Measurements from ENCODE around the gene TMEM52B.
"Not testable (repeated sequence)": the region's sequence is repeated elsewhere in the genome, so short reads cannot be mapped to it uniquely, and the experiment has no call there.

Gene TMEM52B

DNA sequence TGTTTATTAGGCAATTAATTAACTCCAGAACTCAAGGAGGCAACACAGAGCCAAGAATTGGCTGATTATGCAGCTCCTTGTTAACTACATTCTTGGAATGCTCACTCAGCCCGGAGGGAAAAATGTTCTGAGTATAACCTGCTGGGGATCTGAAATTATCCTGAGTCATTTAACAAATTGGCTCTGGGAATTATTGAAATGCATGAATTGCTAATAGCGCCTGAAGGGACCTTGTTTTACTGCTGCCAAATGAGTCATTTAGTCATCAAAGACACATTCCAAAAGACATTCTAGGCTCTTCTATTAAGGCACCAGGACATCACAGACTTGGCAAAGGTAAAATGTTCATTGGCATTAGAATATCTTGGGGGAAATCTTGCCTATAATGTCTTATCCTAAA, 13.0 kb downstream of the TMEM52B start:
- Histone ChIP-seq H3K36me3 (ENCODE audit: insufficient read depth, low read length) (no peaks in the 10 kb centered on the region), H3K4me2 (ENCODE audit: low read length) (peak overlapping the region; percentile 38), H3K9me3 (replicated peaks; ENCODE audit: low read length) (no peaks in the 10 kb centered on the region), H3K9ac (ENCODE audit: low read depth, low read length) (peak overlapping the region; percentile 9), H3K4me1 (ENCODE audit: control insufficient read depth, insufficient read depth, low read length) (peaks cover 15% of the 10 kb centered on the region), H3K27me3 (ENCODE audit: control insufficient read depth, insufficient read depth, low read length) (peaks cover 2% of the 10 kb centered on the region), H3K4me3 (ENCODE audit: low read length) (no peak overlapping the region)

DNA sequence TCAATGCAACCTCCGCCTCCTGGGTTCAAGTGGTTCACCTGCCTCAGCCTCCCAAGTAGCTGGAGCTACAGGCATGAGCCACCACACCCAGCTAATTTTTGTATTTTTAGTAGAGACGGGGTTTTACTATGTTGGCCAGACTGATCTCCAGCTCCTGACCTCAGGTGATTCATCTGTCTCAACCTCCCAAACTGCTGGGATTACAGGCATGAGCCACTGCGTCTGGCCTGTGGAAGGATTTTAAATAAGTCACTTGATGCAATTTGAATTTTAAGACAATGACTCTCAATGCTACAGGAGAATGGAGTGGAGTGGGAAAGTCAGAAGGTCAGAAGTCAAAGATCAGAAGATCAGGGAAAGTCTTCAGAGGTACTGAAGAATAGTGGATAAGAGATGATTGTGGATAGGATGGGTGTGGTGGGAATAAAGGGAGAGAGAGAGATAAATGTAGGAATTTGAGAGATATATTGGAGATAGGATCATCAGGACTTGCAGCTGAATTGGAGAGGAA, 15.4 kb downstream of the TMEM52B start:
- Histone ChIP-seq H3K4me3 (ENCODE audit: low read length) (no peak overlapping the region), H3K4me1 (ENCODE audit: control insufficient read depth, insufficient read depth, low read length) (peaks cover 15% of the 10 kb centered on the region), H3K27me3 (ENCODE audit: control insufficient read depth, insufficient read depth, low read length) (peaks cover 2% of the 10 kb centered on the region), H3K9me3 (replicated peaks; ENCODE audit: low read length) (no peaks in the 10 kb centered on the region), H3K36me3 (ENCODE audit: insufficient read depth, low read length) (no peaks in the 10 kb centered on the region), H3K9ac (ENCODE audit: low read depth, low read length) (no peak overlapping the region), H3K4me2 (ENCODE audit: low read length) (no peak overlapping the region)

DNA sequence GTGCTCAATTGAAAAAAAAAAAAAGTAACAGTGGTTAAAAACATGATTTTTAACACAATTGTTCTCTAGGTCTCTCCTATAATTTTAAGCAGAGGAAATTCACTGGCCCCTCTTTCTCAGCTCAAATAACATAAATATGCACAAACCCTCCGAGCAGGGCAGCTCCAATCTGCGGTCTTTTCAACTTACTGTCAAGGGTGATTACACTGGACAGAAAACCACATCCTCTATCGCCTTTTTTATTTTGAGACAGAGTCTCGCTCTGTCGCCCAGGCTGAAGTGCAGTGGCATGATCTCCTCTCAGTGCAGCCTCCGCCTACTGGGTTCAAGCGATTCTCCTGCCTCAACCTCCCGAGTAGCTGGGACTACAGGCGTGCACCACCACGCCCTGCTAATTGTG, 17.4 kb downstream of the TMEM52B start:
- H3K9ac ChIP-seq (ENCODE audit: low read depth, low read length): no peak overlapping the region
- H3K4me3 ChIP-seq (ENCODE audit: low read length): no peak overlapping the region
- peaks cover 2% of the 10 kb centered on the region for H3K27me3 ChIP-seq (ENCODE audit: control insufficient read depth, insufficient read depth, low read length)
- no peaks in the 10 kb centered on the region for H3K9me3 ChIP-seq (replicated peaks; ENCODE audit: low read length)
- peaks cover 12% of the 10 kb centered on the region for H3K4me1 ChIP-seq (ENCODE audit: control insufficient read depth, insufficient read depth, low read length)
- no peaks in the 10 kb centered on the region for H3K36me3 ChIP-seq (ENCODE audit: insufficient read depth, low read length)
- no peak overlapping the region for H3K4me2 ChIP-seq (ENCODE audit: low read length)

DNA sequence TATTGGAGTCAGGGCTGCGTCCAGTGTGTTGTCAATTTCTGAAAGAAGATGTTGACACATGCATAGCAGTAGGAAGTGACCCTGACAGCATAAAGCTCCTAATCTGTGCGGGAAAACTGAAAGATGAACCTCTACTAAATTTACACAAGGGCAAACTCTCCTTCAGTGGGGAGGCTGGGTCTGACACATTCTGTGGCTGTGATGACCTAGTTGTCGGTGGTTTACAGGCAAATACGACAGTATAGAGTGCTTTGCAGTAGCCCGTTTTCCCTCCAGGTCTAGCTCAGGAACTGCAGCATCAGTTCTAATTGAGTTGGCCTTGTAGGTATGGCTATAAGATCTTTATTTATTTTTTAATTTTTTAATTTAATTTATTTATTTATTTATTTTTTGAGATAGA, 19.0 kb downstream of the TMEM52B start:
- Histone ChIP-seq H3K36me3 (ENCODE audit: insufficient read depth, low read length) (no peaks in the 10 kb centered on the region), H3K4me1 (ENCODE audit: control insufficient read depth, insufficient read depth, low read length) (no peaks in the 10 kb centered on the region), H3K9me3 (replicated peaks; ENCODE audit: low read length) (no peaks in the 10 kb centered on the region), H3K27me3 (ENCODE audit: control insufficient read depth, insufficient read depth, low read length) (peaks cover 2% of the 10 kb centered on the region), H3K9ac (ENCODE audit: low read depth, low read length) (no peak overlapping the region), H3K4me2 (ENCODE audit: low read length) (no peak overlapping the region), H3K4me3 (ENCODE audit: low read length) (no peak overlapping the region)

GRCh38 chr12:10204495-10204894, 25.7 kb downstream of the TMEM52B start:
- not testable (repeated sequence) for H3K36me3 ChIP-seq (ENCODE audit: insufficient read depth, low read length); H3K9ac ChIP-seq (ENCODE audit: low read depth, low read length); H3K9me3 ChIP-seq (replicated peaks; ENCODE audit: low read length); H3K27me3 ChIP-seq (ENCODE audit: control insufficient read depth, insufficient read depth, low read length); H3K4me1 ChIP-seq (ENCODE audit: control insufficient read depth, insufficient read depth, low read length); H3K4me3 ChIP-seq (ENCODE audit: low read length); H3K4me2 ChIP-seq (ENCODE audit: low read length)

GRCh38 chr12:10205220-10205807, 26.5 kb downstream of the TMEM52B start:
- Histone ChIP-seq H3K36me3 (ENCODE audit: insufficient read depth, low read length) (no peaks in the 10 kb centered on the region), H3K4me3 (ENCODE audit: low read length) (peak overlapping the region; percentile 20), H3K4me1 (ENCODE audit: control insufficient read depth, insufficient read depth, low read length) (peaks cover 6% of the 10 kb centered on the region), H3K4me2 (ENCODE audit: low read length) (no peak overlapping the region), H3K9me3 (replicated peaks; ENCODE audit: low read length) (no peaks in the 10 kb centered on the region), H3K9ac (ENCODE audit: low read depth, low read length) (peak overlapping the region; percentile 34), H3K27me3 (ENCODE audit: control insufficient read depth, insufficient read depth, low read length) (no peaks in the 10 kb centered on the region)

- Histone ChIP-seq H3K9me3 (replicated peaks; ENCODE audit: low read length) (no peaks in the 10 kb centered on the region), H3K9ac (ENCODE audit: low read depth, low read length) (no peak overlapping the region), H3K4me1 (ENCODE audit: control insufficient read depth, insufficient read depth, low read length) (peaks cover 6% of the 10 kb centered on the region), H3K36me3 (ENCODE audit: insufficient read depth, low read length) (no peaks in the 10 kb centered on the region), H3K4me2 (ENCODE audit: low read length) (no peak overlapping the region), H3K4me3 (ENCODE audit: low read length) (no peak overlapping the region), H3K27me3 (ENCODE audit: control insufficient read depth, insufficient read depth, low read length) (no peaks in the 10 kb centered on the region)
Observed at GRCh38 chr12:10207136-10207535, 28.3 kb downstream of the TMEM52B start.

DNA sequence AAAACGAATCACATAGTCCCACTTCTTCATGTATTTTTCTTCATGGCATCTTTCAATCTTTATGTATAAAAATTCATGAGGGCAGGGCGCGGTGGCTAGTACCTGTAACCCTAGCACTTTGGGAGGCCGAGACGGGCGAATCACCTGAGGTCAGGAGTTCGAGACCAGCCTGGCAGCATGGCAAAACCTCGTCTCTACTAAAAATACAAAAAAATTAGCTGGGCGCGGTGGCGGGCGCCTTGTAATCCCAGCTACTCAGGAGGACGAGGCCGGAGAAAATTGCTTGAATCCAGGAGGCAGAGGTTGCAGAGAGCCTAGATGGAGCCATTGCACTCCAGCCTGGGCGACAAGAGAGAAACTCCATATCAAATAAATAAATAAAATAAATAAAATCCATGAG, 31.4 kb downstream of the TMEM52B start:
- Histone ChIP-seq H3K9ac (ENCODE audit: low read depth, low read length) (no peak overlapping the region), H3K36me3 (ENCODE audit: insufficient read depth, low read length) (no peaks in the 10 kb centered on the region), H3K4me3 (ENCODE audit: low read length) (no peak overlapping the region), H3K4me1 (ENCODE audit: control insufficient read depth, insufficient read depth, low read length) (peaks cover 14% of the 10 kb centered on the region), H3K4me2 (ENCODE audit: low read length) (no peak overlapping the region), H3K9me3 (replicated peaks; ENCODE audit: low read length) (no peaks in the 10 kb centered on the region), H3K27me3 (ENCODE audit: control insufficient read depth, insufficient read depth, low read length) (no peaks in the 10 kb centered on the region)

- Histone ChIP-seq H3K9ac (ENCODE audit: low read depth, low read length) (no peak overlapping the region), H3K4me1 (ENCODE audit: control insufficient read depth, insufficient read depth, low read length) (peaks cover 13% of the 10 kb centered on the region), H3K27me3 (ENCODE audit: control insufficient read depth, insufficient read depth, low read length) (no peaks in the 10 kb centered on the region), H3K4me3 (ENCODE audit: low read length) (no peak overlapping the region), H3K9me3 (replicated peaks; ENCODE audit: low read length) (no peaks in the 10 kb centered on the region), H3K4me2 (ENCODE audit: low read length) (peak overlapping the region; percentile 29), H3K36me3 (ENCODE audit: insufficient read depth, low read length) (no peaks in the 10 kb centered on the region)
Observed at GRCh38 chr12:10211101-10211939, 32.5 kb downstream of the TMEM52B start.

DNA sequence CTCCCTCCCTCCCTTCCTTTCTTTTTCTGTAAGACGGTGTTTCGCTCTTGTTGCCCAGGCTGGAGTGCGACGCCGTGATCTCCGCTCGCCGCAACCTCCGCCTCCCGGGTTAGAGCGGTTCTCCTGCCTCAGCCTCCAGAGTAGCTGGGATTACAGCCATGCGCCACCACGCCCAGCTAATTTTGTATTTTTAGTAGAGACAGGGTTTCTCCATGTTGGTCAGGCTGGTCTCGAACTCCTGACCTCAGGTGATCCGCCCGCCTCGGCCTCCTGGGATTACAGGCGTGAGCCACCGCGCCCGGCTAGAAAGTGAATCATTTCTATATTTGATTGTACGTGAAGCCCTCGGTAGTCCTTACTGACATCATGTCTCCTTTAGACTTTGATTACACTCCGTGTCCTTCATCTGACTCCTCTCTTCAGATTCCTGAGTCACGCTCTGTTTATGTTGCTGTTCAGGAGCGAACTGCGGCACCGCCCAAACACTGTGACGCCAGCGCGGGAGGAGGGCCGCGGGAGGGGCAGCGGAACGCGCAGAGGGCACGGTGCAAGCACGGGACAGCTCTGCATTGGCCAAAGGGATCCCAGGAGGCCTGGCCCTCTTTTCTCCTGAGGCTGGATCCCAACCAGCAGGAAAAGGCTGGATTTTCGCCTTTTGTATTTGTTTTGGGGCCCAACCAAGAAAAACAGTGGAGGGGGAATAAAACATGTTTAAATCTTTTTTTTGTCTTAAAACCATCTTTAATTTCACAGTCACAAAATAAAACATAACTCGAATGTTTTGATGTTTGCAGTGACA, 33.3 kb downstream of the TMEM52B start:
- Histone ChIP-seq H3K4me3 (ENCODE audit: low read length) (peak overlapping the region; percentile 74), H3K36me3 (ENCODE audit: insufficient read depth, low read length) (no peaks in the 10 kb centered on the region), H3K4me1 (ENCODE audit: control insufficient read depth, insufficient read depth, low read length) (peaks cover 13% of the 10 kb centered on the region), H3K4me2 (ENCODE audit: low read length) (peak overlapping the region; percentile 79), H3K27me3 (ENCODE audit: control insufficient read depth, insufficient read depth, low read length) (no peaks in the 10 kb centered on the region), H3K9ac (ENCODE audit: low read depth, low read length) (peak overlapping the region; percentile 87), H3K9me3 (replicated peaks; ENCODE audit: low read length) (no peaks in the 10 kb centered on the region)

GRCh38 chr12:10212739-10213131, 33.9 kb downstream of the TMEM52B start, which contains the start of gene GABARAPL1:
Gene GABARAPL1, plus strand, starts transcription at chr12:10212877. Its CDS starts 253 bp downstream, at chr12:10213130.
- H3K4me1 ChIP-seq (ENCODE audit: control insufficient read depth, insufficient read depth, low read length): peaks cover 13% of the 10 kb centered on the region
- peak within 1 kb of the TSS; percentile 79 for H3K4me2 ChIP-seq (ENCODE audit: low read length)
- H3K9me3 ChIP-seq (replicated peaks; ENCODE audit: low read length): no peaks in the 10 kb centered on the region
- H3K27me3 ChIP-seq (ENCODE audit: control insufficient read depth, insufficient read depth, low read length): no peaks in the 10 kb centered on the region
- peak within 1 kb of the TSS; percentile 74 for H3K4me3 ChIP-seq (ENCODE audit: low read length)
- H3K9ac ChIP-seq (ENCODE audit: low read depth, low read length): peak within 1 kb of the TSS; percentile 87
- no peaks in the 10 kb centered on the region for H3K36me3 ChIP-seq (ENCODE audit: insufficient read depth, low read length)
